AG09319 (cell line): ENCODE data around the gene CDH16.
A peak's percentile ranks its signal among the peaks of the same experiment; 100 is the strongest.
"Not testable (repeated sequence)": the region's sequence is repeated elsewhere in the genome, so short reads cannot be mapped to it uniquely, and the experiment has no call there.

Source experiments
- DNase-seq: peaks from one replicate; pipeline ENCODE4 v3.0.0-alpha.2; 2010; ENCODE audit warnings: low read depth; ENCODE audit errors: extremely low read depth
- CTCF ChIP-seq: IDR thresholded peaks from 2 replicates; pipeline ENCODE4 v1.5.1; 2011; ENCODE audit warnings: low read depth, mild to moderate bottlenecking, inconsistent platforms, low read length, moderate library complexity

Gene CDH16

DNA sequence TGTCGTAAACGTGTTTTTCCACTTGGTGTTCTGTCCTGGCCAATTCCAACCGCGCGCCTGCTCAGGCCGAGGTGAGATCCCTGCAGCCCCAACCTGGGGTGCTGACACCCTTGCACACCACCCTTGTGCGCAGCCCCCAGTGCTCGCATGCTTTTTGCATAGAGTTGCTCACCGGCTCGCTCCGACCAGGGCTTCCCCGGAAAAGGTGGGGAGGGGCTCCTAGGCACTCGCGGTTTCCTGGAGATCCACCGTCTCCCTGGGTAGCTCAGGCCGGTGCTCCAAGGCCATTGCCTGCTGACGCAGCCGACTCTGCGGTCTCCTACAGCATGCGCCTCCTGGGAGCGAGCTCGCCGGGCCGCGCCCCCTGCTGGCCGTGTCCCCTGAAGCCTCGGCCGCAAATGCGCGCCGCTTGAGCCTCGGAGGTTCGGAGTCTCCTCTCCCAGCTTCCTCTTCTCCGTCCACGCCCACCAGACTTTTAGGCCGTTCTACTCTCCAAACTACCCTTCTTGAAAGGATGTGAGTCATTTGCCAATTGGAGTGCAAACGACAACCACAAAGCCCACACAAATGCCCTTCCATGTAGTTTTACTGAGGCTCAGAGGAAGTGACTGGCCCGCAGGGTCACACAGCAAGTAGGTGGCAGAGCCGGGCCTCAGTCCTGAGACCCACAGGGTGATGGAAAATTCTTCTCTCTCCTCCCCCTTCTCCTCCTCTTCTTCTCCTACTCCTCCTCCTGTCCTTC, 45.6 kb downstream of the CDH16 start:
- peak; percentile 91 for DNase-seq
- TF ChIP-seq CTCF: peak; percentile 94

DNA sequence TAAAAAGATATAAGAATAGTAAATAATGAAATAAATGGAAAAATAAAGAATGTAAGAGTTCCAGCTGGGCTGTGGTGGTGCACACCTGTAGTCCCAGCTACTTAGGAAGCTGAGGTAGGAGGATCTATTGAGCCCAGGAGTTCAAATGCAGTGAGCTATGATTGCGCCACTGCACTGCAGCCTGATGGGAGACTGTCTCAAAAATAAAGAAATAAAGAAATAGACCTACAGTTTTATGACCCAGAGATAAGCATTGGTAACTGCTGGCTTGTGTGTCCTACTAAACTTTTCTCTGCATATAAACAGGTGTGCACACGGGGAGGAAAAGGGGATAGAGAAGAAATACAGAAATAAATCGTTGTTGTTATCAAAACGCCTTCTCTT, 46.1 kb downstream of the CDH16 start:
- no peak for TF ChIP-seq CTCF
- no peak for DNase-seq

DNA sequence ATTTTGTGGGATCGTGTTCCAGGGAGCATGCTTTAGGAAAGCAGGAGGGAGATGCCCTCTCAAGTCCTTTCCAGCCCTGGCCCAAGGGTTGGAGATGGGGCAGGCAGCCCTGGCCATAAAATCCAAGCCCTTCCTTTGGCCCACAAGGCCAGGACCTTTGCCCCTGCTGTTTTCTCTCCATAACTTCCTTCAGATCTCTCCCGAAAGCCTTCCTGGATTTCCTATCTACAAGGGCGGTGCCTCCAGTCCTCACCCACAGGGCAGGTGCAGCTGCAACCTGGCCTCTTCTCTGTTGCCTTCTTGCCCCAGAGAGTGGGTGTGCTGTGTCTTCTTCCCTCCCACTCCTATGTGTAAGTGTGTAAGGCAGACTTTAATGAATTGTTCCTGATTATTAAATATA, 46.8 kb downstream of the CDH16 start:
- DNase-seq: no peak
- TF ChIP-seq CTCF: no peak

- not testable (repeated sequence) for DNase-seq
These were observed 47.3 kb downstream of the CDH16 start for GRCh38 chr16:66871363-66871762.

DNA sequence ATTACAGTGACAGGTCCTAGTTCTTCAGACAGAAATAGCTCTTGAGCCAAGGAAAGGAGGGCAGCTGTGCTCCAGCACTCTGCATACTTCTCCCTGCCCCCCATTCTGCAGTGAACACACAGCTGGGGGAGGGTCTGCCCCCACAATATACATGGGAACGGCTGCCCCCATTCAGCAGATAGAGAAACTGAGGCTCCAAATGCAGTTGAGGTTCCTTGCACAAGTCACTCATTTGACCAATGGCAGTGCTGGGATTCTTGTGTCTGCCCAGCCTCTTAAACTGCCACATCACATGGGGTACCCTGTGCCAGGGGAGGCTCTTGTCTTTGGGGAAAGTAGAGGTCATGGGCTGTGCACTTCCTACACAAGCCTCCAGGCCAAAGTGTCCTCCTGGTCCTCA, 49.3 kb downstream of the CDH16 start:
- DNase-seq: no peak
- TF ChIP-seq CTCF: no peak

DNA sequence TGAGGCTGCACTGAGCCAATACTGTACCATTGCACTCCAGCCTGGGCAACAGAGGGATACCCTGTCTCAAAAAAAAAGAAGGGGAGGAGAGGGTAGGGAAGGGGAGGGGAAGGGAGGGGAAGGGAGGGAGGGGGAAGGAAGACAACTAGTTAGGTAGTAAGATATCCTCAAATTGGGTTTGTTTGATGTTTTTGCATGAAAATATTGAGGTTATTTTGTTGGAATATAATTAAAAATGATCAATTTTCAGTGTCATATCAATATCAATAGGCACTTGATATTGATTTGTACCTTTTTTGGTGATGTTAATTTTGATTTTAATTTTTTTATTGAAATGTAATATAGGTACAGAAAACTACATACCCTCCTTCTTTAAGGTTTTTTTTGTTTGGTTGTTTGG, 55.0 kb downstream of the CDH16 start:
- no peak for DNase-seq
- TF ChIP-seq CTCF: no peak

GRCh38 chr16:66862023-66862520, 56.6 kb downstream of the CDH16 start:
- no peak for TF ChIP-seq CTCF

More at GRCh38 chr16:66862023-66862520, 56.6 kb downstream of the CDH16 start:
- no peak for DNase-seq
